Fibroblast of skin of right quadriceps (primary cell): ENCODE data around the gene INVS.
"Not testable (repeated sequence)": the region's sequence is repeated elsewhere in the genome, so short reads cannot be mapped to it uniquely, and the experiment has no call there.

Source experiments
- DNase-seq: peaks from one replicate; pipeline ENCODE4 v3.0.0-alpha.2; 2013

The INVS gene

DNA sequence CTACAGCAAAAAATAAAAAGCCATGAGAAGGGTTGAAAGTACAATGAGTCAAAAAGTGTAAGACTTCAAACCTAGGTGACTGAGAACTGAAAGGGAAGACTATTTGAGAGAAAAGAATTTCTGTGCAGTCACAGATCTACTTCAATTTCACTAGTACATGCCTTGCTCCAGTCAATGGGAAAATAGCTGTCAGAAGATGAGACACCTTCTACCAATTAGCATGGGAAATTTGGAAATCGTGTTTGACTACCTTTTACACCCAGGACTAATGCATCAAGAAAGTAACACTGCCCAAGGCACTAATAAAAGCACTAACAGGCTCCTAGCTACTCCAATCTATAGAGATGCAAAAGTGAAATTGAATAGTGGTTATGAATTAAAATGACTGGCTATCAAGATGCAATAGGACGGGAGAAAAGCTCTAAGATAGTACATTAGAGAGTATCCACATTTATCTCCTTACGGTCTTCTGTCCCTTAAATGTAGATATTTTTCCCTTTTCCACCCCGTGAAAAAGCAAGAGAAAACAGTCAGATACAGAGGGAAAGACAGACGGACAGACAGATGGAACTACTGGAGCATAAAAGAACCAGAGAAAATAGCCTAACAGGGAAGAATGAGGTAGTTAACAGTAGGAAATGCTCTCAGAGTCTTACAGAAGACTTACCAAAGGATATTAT lies 15.5 kb upstream of the INVS start:
- no peak for DNase-seq

DNA sequence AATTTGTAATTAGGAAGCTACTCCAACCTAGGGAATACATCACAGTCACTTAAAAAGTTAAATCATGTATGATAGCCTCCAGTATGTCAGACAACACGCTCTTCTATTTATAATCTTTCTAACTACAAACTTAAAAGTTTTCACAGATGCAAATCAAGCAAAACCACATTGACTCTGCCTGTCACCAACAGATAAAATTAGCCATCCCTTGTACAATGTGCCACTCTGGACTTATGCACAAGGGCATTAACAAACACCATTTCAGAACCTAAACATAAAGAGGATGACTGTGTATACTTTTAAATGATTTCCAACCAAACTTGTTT lies 15.0 kb upstream of the INVS start:
- no peak for DNase-seq

- DNase-seq = no peak
These were observed 14.3 kb upstream of the INVS start for GRCh38 chr9:100084734-100085133.

- DNase-seq = no peak
These were observed 12.9 kb upstream of the INVS start for GRCh38 chr9:100086097-100086635.

GRCh38 chr9:100087218-100087617 lies 11.8 kb upstream of the INVS start:
- DNase-seq = peak; percentile 32

DNA sequence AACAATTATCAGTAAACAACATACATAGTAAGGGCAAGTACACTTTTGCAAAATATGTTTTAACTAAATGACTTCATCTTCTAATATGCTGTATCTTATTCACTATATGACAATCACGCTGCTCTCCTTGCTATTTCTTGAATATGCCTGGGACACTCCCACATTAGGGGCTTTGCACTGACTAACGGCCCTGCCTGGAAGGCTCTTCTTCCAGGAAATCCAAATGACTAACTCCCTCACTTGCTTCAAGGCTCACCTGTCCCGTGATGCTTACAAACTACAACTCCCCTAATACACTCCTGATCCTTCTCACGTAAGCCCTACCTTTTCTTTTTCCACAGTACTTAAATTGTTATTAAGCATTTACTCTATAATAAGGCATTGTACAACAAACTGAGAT lies 10.8 kb upstream of the INVS start:
- no peak for DNase-seq

DNA sequence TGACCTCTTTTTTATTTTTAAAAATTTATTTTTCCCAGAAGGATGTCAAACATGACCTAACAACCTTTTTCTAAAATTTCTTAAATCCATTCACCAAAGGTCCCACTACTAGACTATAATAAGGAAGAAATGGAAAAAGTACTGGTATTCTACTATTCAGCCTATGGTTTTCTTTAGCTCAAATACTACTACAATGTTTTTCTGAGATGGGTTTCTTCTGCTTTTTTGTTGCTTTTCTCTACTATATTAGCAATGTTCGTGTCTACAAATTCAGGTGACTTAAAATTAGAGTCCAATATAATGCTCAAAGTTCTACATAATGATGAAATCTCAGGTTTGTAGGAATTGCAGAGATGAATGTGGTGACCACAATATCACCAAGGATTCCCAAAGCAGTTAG lies 8.2 kb upstream of the INVS start:
- no peak for DNase-seq

DNA sequence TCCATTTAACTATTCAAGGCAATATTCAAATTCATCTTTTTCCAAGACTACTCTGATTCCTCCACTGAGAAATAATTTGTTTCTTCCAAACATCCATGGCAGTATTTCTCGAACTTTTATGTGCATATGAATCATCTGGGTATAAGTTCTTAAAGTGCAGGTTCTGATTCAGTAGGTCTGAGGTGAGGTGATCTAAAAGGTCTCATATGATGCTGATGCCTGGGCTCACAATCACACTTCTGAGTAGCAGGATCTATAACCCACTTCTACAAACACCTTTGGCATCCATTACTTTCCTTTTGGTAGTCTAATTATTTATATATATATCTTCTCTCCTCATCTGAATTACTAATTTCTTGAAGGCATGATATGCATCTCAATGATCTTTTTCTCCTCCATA lies 7.4 kb upstream of the INVS start:
- DNase-seq = no peak

DNA sequence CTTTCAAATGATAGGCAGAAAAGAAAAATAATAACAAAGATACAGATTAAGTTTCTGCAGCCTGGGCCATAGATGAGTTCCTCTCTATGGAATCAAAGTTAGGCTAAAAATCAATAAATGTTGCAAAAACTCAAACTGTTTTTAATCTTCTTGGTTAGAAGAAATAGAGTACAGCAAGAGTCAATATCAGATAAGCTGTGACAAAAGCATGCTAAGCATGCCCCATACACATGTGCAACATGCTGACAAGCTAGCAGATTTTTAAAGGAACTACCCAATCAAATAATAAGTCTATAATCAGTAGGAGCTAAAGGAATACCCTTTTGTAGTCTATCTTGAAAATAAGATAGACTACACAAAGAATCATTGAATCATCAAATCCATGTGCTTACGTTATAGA lies 7.0 kb upstream of the INVS start:
- no peak for DNase-seq

GRCh38 chr9:100094411-100094810 lies 4.6 kb upstream of the INVS start:
- not testable (repeated sequence) for DNase-seq

GRCh38 chr9:100096378-100096916 lies 2.6 kb upstream of the INVS start:
- no peak for DNase-seq

GRCh38 chr9:100098046-100098886 lies 777 bp upstream of the INVS start:
- DNase-seq = peak; percentile 34

DNA sequence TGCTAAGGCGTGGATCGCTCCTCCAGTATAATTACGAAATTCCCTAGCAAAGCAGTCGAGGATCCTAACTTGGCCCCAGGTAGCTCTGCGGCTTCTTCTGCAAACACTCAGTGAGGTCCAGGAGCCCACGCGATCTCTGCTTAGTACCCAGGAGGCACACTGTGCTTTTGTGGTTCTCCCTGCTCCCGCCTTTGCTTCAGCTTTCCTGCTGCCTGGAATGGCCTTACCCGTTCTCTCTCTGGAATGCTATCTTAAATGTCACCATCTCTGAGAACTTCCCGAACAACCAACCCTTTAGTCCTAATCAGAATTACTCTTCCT lies 639 bp downstream of the INVS start:
- no peak for DNase-seq

DNA sequence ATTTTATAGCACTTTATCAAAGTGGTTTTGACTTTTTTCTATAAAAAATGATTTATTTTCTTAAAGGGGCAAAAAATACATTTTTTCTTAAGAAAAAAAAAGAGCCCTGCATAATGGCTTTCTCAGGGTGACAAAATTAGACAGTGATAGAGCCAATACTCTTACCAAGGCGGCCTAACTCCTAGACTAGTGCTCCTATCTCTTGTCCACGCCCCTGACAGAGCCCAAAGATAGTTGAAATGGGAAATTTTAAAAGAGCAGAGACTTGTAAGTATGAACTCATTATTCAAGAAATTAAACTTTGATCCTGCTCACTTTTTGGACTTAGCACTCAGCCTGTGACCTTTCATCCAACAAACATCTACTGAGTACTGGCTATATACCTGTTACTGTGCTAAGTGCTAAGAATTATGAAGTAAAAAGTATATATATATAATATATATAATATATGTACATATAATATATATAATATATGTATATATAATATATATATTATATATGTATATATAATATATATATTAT lies 1.2 kb downstream of the INVS start:
- DNase-seq = no peak

DNA sequence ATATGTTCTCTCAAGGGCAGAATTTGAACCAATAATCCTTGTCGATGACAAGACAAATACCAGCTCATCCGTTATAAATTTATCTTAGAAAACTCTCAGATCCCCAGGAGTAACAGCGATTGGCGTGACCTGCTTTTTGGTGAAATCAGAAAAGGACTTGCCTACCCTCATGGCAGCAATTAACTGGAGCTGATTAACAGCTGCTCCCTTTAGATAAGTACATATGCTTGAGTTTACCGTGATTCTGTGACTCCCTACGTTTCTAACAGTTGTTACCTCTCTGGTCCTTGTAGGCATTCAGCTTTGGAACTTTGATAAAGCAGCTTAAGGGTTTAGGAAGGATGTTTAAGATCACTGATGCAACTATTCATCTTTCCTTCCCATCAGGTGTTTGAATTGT lies 2.6 kb downstream of the INVS start:
- DNase-seq = no peak

- DNase-seq = peak; percentile 4
These were observed 5.3 kb downstream of the INVS start for GRCh38 chr9:100104314-100104713.

DNA sequence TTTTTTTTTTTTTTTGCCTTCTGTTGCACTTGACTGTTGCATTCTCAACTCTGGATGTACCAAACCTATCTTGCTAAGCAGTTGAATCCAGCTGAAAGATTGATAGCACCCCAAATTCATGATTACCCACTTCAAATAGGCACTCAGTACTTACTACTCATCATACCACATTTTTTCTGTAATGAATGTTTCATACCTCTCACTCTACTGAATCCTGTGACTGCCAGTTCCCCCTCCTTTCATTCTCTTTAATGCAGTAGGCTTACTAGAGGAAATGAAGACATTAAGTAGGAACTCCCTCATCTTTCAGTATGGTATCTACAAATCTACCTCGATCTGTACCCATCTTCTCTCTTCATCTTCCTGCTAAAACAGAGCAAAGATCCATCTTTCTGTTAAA lies 6.8 kb downstream of the INVS start:
- no peak for DNase-seq

DNA sequence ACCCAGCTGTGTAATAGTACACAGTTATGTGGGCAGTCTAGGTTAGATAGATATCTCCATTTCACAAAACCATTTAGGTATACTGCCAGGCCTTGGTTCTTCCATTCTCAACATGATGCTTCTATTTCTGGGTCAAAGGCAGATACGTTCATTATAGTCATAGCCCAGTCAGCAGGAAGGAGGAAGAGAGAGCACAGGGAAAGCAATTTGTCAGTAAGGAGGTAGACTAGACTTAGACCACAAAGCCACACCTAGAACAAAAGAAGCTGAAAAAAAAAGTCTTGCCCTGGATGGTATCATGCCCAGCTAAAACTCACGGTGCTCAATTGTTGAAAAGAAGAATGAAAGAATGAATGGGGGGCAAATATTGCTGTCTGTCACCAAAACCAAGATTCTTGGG lies 7.6 kb downstream of the INVS start:
- no peak for DNase-seq

- peak; percentile 6 for DNase-seq
These were observed 9.5 kb downstream of the INVS start for GRCh38 chr9:100108559-100108958.

- peak; percentile 97 for DNase-seq
These were observed 12.2 kb downstream of the INVS start for GRCh38 chr9:100111235-100111634.

DNA sequence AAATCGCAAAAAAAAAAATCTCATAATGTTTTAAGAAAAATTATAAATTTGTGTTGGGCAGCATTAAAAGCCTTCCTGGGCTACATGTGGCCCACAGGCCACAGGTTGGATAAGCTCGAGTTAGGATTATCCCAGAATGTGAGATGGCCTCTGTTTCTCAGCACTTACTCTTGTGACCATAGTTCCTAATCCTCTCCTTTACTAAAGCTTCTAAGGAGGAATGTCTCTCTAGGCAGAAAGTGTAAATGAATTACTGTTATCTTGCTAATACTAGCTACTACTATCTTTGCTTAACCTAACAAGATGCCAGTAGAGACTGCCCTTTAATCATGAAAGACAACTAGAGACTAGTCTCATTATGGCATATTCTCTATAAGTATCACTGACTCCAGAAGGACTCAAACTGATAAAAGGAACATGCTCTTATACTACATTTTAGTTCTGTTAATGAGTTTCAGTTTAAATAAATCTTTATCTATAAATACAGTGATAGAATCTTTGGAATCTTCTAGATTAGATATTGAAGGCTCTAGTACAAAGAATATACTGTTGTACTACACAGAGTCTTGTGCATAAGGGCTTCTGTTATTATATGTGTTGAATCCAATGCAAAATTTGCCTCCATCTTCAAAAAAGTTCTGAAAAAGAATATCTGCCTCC lies 13.8 kb downstream of the INVS start:
- DNase-seq = no peak

- no peak for DNase-seq
These were observed 18.3 kb downstream of the INVS start for GRCh38 chr9:100117316-100117715.

GRCh38 chr9:100120286-100120685 lies 21.2 kb downstream of the INVS start:
- DNase-seq = no peak

DNA sequence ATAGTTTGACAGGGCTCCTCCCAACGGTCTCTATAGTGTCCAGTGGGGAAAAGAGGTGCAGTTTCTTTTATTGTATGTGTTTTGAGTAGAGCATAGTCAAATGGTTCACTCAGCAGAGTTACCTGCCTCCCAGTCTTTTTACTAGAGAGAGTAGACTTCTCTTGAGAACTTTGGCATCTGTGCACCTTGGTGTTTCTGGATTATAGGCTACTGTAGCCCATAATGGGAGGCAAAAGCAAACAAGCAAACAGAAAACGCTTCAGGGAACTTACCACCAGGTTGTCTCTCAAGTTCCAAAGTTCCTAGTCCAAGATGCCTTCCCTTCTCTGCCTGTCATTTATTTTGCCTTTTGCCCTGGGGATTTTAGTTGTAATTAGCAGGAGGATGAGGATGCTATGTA lies 26.2 kb downstream of the INVS start:
- no peak for DNase-seq
